GM18873 (cell line): ENCODE results near the gene ABCB8.
"Not testable (repeated sequence)": the region's sequence is repeated elsewhere in the genome, so short reads cannot be mapped to it uniquely, and the experiment has no call there.

ENCODE experiments used
- ATAC-seq: cut with Tn5 transposase; IDR thresholded peaks from one replicate; pipeline ENCODE4 v1.9.1; 2021; ENCODE audit warnings: mild to moderate bottlenecking, moderate library complexity, moderate number of reproducible peaks; ENCODE audit not compliant: unreplicated experiment, low FRiP score

Gene ABCB8

GRCh38 chr7:150997075-150997511 lies 31.2 kb upstream of the ABCB8 start:
- ATAC-seq = no peak

GRCh38 chr7:150997817-150998216 lies 30.4 kb upstream of the ABCB8 start:
- ATAC-seq = no peak

GRCh38 chr7:150998341-150998740 lies 29.9 kb upstream of the ABCB8 start:
- no peak for ATAC-seq

DNA sequence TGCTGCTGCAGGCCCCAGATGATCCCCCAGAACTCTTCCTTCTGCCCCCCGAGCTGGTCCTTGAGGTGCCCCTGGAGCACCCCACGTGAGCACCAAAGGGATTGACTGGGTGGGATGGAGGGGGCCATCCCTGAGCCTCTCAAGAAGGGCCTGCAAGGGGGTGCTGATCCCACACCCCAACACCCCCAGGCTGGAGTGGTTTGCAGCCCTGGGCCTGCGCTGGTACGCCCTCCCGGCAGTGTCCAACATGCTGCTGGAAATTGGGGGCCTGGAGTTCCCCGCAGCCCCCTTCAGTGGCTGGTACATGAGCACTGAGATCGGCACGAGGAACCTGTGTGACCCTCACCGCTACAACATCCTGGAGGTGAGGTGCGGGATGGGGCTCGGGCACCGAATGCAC lies 29.2 kb upstream of the ABCB8 start:
- ATAC-seq = no peak

- no peak for ATAC-seq
Measured at GRCh38 chr7:150999497-151000230, 28.6 kb upstream of the ABCB8 start.

DNA sequence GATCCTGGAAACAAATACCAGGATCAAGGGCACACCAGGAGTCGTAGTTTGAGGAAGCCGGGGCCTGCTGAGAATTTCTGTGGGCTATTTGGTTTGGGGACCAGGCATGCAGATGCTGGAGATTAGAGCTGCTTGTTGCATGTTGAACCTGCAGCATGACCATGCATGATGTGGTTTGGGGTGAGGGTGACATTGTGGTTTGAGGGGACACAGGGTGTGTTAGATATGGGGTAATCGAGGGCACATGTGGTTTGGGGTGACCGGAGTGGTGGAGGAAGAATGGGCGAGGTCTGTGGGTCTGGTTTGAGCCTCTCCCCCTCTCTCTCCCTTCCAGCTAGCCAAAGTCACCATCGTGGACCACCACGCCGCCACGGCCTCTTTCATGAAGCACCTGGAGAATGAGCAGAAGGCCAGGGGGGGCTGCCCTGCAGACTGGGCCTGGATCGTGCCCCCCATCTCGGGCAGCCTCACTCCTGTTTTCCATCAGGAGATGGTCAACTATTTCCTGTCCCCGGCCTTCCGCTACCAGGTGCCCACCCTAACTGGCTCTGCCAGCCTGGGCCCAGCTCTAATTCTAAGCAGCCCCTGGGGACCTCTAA lies 27.3 kb upstream of the ABCB8 start:
- no peak for ATAC-seq

DNA sequence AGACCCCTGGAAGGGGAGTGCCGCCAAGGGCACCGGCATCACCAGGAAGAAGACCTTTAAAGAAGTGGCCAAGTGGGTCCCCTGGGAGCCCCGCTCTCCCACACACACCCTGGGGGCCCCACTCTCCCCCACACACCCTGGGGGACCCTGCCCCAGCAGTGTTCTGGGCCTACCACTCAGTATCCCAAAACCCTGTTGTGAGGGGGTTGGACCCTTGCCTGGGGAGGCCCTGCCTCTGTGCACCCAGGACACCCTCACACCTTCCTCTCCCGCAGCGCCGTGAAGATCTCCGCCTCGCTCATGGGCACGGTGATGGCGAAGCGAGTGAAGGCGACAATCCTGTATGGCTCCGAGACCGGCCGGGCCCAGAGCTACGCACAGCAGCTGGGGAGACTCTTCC lies 26.7 kb upstream of the ABCB8 start:
- ATAC-seq = no peak

DNA sequence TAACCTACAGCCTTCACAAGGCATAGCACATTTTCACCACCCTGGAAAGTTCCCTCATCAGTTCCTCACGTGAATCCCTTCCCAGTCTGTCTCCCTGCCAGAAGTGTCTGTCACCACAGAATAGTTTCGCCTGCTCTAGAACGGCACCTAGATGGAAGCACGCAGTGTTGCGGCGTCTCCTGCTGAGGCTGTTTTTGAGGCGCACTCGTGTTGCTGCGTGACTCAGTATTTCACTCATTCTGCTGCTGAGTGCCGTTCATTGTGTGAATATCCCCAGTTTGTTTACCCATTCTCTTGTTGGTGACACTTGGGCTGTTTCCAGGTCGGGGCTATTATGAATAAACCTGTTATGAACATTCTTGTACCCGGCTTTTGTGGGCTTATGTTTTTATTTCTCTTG lies 24.7 kb upstream of the ABCB8 start:
- no peak for ATAC-seq

GRCh38 chr7:151005566-151005965 lies 22.7 kb upstream of the ABCB8 start:
- no peak for ATAC-seq

GRCh38 chr7:151006590-151007300 lies 21.5 kb upstream of the ABCB8 start:
- no peak for ATAC-seq

GRCh38 chr7:151007469-151007898 lies 20.8 kb upstream of the ABCB8 start:
- ATAC-seq = no peak

DNA sequence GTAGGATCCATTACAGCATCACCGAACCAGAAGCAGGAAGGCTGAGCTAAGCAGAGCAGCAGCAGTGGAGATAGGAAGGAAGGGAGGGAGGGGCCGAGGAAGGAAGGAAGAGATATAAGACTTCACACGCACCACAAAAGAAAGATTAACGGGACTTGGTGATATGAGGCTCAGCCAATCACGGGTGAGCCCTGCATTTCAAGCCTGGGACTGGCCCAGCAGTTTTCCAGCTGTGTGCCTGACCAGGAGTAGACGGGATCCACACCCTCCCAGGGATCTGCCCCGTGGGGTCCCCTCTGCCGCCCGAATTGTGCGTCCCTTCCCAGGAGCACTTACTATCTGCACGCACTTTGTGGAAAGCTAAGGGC lies 20.1 kb upstream of the ABCB8 start:
- ATAC-seq = no peak

DNA sequence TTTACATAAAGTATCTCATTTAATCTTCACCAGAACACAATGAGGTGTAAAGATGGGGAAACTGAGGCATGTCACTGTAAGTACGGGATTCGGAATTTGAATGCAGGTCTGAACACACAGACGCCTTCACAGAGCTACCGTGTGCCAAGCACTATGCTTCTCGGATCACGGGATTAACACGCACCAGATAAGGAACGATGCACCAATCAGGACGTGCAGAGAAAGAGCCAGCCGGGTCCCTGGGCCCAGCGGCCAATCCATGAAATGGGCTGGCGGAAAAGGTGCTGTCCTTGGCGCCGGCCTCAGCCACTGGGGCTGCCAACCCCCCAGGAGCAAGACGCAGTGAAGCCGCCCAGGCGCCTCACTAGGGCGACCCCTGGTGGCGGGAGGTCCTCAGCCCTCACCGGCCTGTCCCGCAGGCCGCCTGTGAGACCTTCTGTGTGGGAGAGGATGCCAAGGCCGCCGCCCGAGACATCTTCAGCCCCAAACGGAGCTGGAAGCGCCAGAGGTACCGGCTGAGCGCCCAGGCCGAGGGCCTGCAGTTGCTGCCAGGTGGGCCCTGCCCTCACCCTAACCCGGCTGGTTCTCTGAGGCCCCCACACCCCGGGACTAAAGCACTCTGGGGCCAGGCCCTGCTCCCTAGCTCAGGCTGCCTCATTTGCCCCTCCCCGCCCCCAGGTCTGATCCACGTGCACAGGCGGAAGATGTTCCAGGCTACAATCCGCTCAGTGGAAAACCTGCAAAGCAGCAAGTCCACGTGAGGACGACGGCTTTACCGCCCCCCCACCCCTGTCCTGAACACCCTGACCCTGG lies 19.5 kb upstream of the ABCB8 start:
- ATAC-seq = peak; percentile 69

- ATAC-seq = no peak
Measured at GRCh38 chr7:151009327-151010036, 18.8 kb upstream of the ABCB8 start.

DNA sequence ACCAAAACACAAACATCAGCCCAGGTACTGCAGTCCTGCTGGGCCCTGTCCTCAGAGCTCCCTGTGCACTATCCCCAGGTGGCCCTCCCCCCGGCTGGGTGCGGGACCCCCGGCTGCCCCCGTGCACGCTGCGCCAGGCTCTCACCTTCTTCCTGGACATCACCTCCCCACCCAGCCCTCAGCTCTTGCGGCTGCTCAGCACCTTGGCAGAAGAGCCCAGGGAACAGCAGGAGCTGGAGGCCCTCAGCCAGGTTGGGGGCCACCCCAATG lies 18.3 kb upstream of the ABCB8 start:
- ATAC-seq = no peak

DNA sequence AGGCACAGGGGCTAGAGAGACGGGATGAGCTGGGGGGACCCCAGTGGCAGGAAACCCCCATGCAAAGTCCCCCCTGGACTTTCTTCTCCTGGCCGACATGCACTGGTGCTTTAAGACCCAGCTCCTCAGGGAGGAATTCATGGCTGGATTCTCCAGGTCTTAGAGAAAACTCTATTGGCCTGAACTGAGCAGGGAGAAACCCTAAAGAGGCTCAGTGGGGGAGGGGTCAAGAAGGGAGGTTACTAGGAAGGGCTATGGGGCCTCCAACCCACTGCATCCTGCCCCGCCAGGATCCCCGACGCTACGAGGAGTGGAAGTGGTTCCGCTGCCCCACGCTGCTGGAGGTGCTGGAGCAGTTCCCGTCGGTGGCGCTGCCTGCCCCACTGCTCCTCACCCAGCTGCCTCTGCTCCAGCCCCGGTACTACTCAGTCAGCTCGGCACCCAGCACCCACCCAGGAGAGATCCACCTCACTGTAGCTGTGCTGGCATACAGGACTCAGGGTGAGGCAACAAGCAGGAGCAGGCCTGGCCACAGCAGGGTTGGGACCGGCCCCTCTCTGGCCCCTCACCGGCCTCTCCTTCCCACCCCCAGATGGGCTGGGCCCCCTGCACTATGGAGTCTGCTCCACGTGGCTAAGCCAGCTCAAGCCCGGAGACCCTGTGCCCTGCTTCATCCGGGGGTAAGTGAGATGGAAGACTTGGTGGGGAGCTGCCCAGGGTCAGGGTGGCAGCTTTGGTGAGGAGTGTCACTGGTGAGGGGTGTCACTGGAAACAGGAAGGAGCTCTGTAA lies 17.7 kb upstream of the ABCB8 start:
- no peak for ATAC-seq

GRCh38 chr7:151011097-151011409 lies 17.2 kb upstream of the ABCB8 start:
- no peak for ATAC-seq

DNA sequence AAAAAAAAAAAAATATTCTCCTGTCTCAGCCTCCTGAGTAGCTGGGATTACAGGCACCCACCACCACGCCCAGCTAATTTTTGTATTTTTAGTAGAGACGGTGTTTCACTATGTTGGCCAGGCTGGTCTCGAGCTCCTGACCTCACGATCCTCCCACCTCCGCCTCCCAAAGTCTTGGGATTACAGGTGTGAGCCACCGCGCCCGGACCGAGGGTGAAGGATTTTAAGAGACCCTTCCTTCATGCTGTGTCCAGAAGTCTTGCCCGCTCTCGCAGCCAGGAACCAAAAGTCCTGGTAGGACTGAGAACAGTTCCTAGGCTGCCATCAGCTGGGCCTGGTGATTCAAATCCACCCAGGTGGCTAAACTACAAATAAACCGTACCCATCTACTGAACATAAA lies 16.6 kb upstream of the ABCB8 start:
- not testable (repeated sequence) for ATAC-seq

GRCh38 chr7:151012031-151012692 lies 16.1 kb upstream of the ABCB8 start:
- no peak for ATAC-seq
